ENCODE results near the gene HLCS.

- TF ChIP-seq YY1 (IDR thresholded peaks at IDR 0.05; ENCODE audit: insufficient read depth, insufficient read length) (no peak), SUZ12 (IDR thresholded peaks at IDR 0.05; ENCODE audit: extremely low read depth, insufficient read depth, insufficient read length) (peak; percentile 89)
These were observed 265.3 kb downstream of the HLCS start for GRCh38 chr21:36700971-36701755.

Measured in NT2/D1 (cell line).